Medulla oblongata (tissue), 1 donor: ENCODE measurements around the gene CFAP69.
"Not testable (repeated sequence)": the region's sequence is repeated elsewhere in the genome, so short reads cannot be mapped to it uniquely, and the experiment has no call there.

Experiments used
- DNase-seq: peaks from one replicate; pipeline ENCODE4 v3.0.0-alpha.2; 2015; ENCODE audit errors: extremely low spot score

Gene CFAP69

GRCh38 chr7:90233569-90233968, 11.4 kb upstream of the CFAP69 start:
- DNase-seq, result no peak

GRCh38 chr7:90236721-90237289, 8.2 kb upstream of the CFAP69 start:
- no peak for DNase-seq

- DNase-seq, result no peak
Observed at GRCh38 chr7:90238022-90238421, 7.0 kb upstream of the CFAP69 start.

GRCh38 chr7:90238583-90238982, 6.4 kb upstream of the CFAP69 start:
- DNase-seq, result no peak

- DNase-seq, result no peak
Observed at GRCh38 chr7:90239050-90239449, 5.9 kb upstream of the CFAP69 start.

GRCh38 chr7:90239625-90240228, 5.2 kb upstream of the CFAP69 start:
- no peak for DNase-seq

- DNase-seq, result no peak
Observed at GRCh38 chr7:90242369-90243168, 2.4 kb upstream of the CFAP69 start.

- DNase-seq, result no peak
Observed at GRCh38 chr7:90243556-90243955, 1.4 kb upstream of the CFAP69 start.

GRCh38 chr7:90244565-90244908, 437 bp upstream of the CFAP69 start:
- DNase-seq, result no peak

GRCh38 chr7:90246171-90246570, 1.2 kb downstream of the CFAP69 start:
- no peak for DNase-seq

- no peak for DNase-seq
Observed at GRCh38 chr7:90248706-90249105, 3.7 kb downstream of the CFAP69 start.

- DNase-seq, result no peak
Observed at GRCh38 chr7:90250601-90251303, 5.8 kb downstream of the CFAP69 start.

- no peak for DNase-seq
Observed at GRCh38 chr7:90251304-90251635, 6.3 kb downstream of the CFAP69 start.

- DNase-seq, result not testable (repeated sequence)
Observed at GRCh38 chr7:90256011-90256410, 11.0 kb downstream of the CFAP69 start.

GRCh38 chr7:90256778-90257177, 11.8 kb downstream of the CFAP69 start:
- no peak for DNase-seq

GRCh38 chr7:90261441-90261840, 16.5 kb downstream of the CFAP69 start:
- no peak for DNase-seq

- no peak for DNase-seq
Observed at GRCh38 chr7:90262438-90262837, 17.5 kb downstream of the CFAP69 start.

- no peak for DNase-seq
Observed at GRCh38 chr7:90266808-90267207, 21.8 kb downstream of the CFAP69 start.

GRCh38 chr7:90267263-90267858, 22.4 kb downstream of the CFAP69 start:
- no peak for DNase-seq

- no peak for DNase-seq
Observed at GRCh38 chr7:90269163-90269562, 24.2 kb downstream of the CFAP69 start.

GRCh38 chr7:90270431-90271178, 25.6 kb downstream of the CFAP69 start:
- DNase-seq, result no peak

- no peak for DNase-seq
Observed at GRCh38 chr7:90271753-90272152, 26.8 kb downstream of the CFAP69 start.
